Measurements from ENCODE around the gene LST1.

Gene LST1

GRCh38 chr6:31586008-31586407, at the start of gene LST1:
Gene LST1 (plus strand): TSS chr6:31586277. CDS start chr6:31587300, 1,023 bp downstream.
- no peak for DNase-seq (ENCODE audit: low read depth)

DNA sequence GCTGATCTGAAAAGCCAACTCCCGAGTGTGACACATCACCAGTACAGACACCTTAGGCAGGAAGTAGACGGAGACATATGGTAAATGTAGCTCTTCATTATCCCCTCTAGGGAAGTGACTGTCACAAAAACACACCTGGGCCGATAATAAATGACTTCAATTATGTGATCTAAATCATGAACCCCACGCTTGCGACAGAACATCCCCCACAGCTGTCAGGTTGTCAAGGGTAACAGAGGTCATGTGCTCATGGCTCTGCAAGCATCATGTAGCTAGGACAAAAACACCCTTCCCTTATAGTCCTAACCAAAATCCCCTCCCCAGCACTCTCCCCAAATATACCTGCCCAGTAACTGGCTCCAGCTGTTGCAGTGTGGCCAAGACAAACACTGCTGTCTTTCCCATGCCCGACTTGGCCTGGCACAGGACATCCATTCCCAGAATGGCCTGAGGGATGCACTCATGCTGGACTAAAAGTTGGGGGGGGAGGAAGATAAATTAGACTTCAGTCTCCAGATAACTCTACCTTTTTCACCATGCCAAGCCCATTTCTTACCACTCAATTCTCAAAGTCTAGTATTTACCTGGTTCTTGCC, 47.2 kb upstream of the LST1 start:
- no peak for DNase-seq (ENCODE audit: low read depth)

GRCh38 chr6:31540640-31541039, 45.4 kb upstream of the LST1 start:
- DNase-seq (ENCODE audit: low read depth), result no peak

DNA sequence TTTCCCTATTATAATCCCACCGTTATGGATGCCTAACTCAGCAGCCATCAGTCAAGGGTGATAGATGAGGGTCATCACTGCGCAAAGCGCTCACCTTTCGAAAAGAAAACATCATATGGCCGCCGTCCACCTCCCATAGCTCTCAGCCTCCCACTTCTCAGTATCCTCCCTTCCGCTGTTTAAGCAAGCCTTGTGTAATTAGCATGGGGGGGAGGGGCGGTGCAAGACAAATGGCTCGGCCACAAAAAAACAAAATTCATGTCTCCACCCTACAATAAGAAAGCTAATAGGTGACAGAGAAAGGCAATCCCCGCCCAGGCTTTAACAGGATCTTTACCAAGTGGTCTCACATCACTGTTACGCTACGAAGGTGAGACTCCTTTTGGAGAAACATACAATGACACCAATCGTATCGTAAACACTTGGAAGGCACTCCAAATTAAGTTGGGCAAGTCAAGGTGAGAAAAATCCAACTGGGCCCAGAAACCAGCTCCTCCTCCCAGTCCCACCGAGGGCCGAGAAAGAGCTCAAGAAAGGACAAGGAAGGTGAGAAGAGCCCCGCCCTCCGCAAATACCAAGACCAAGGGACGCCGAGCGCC, 44.9 kb upstream of the LST1 start:
- DNase-seq (ENCODE audit: low read depth), result peak; percentile 58

- DNase-seq (ENCODE audit: low read depth), result peak; percentile 91
Observed at GRCh38 chr6:31541658-31542521, 44.2 kb upstream of the LST1 start, which contains the start of gene DDX39B. Gene DDX39B (minus strand): TSS chr6:31542003. CDS start chr6:31540532, 1,471 bp downstream.

GRCh38 chr6:31543639-31544038, 42.4 kb upstream of the LST1 start:
- DNase-seq (ENCODE audit: low read depth), result no peak

DNA sequence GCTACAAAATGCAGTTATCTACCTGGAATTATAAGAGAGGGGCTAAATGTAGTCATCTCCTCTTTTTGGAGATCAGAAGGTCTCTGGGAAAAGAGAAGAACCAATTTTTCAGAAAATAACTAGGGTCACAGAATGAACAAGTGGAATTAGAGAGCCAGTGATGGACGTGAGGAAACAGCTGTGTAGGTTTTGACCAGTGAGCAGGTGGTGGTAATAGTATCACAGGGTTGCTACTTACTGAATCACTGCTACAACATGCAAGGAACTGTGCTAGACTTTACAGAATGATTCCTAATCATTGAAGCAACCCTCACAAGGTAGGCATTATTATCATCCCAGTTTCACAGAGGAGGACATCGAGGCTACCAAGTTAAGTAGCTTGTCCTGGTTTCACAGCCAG, 41.4 kb upstream of the LST1 start:
- DNase-seq (ENCODE audit: low read depth), result no peak

DNA sequence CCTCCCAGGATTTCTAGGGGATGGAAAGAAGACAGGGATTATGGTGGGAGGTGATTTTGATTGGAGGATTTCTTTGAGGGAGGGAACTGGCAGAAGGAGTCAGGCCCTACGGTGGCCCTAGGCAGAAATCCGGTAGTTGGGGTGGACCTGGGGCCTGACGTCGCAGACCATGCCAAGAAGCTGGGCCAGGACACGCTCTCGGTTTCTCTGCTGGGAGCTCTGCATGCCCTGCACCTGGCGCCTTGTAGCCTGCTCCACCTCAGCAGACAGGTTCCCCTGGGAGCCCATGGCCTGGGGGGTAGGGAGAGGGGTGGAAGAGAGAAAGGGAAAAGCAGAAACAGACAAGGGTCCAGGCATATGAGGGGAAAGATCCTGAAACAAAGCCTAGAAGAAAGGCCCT, 40.8 kb upstream of the LST1 start:
- DNase-seq (ENCODE audit: low read depth), result no peak

- peak; percentile 69 for DNase-seq (ENCODE audit: low read depth)
Observed at GRCh38 chr6:31546339-31546957, 39.6 kb upstream of the LST1 start, which contains the start of gene ATP6V1G2. Gene ATP6V1G2 (minus strand): TSS chr6:31546608. CDS start chr6:31546559, 49 bp downstream.

GRCh38 chr6:31546958-31547726, 38.9 kb upstream of the LST1 start, which contains the start of gene NFKBIL1:
Gene NFKBIL1 (plus strand): TSS chr6:31547608. CDS start chr6:31547695, 87 bp downstream.
- DNase-seq (ENCODE audit: low read depth), result peak; percentile 82

DNA sequence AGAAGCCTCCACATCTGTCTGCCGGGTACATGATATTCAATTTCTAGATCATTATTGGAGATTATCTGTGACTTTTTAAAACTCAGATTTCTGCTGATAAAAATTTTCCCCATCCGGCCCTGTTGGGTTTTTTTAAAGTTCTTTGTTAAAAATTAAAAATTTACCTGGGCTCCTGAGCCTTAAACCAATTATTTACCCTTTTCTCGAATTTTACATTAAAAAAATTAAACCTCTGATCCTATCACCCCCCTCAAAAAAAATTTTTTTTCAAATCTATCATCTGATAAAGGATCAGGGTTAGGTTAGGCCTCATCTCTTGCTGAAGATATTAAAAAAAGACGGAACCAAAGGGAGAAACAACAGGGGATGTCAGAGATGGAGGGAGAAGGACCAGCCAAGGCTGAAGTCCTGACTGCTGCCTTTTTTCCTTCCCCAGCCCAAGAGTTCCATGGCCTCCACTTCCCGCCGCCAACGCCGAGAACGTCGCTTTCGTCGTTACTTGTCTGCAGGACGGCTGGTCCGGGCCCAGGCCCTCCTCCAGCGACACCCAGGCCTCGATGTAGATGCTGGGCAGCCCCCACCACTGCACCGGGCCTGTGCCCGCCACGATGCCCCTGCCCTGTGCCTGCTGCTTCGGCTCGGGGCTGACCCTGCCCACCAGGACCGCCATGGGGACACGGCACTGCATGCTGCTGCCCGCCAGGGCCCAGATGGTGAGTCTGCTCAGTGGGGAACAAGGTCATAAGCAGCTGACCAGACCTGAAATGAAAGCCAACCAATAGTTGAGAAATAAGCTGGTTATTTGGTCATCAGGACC, 38.1 kb upstream of the LST1 start:
- no peak for DNase-seq (ENCODE audit: low read depth)

- DNase-seq (ENCODE audit: low read depth), result no peak
Observed at GRCh38 chr6:31548544-31548873, 37.6 kb upstream of the LST1 start.

- peak; percentile 45 for DNase-seq (ENCODE audit: low read depth)
Observed at GRCh38 chr6:31551371-31551770, 34.7 kb upstream of the LST1 start.

DNA sequence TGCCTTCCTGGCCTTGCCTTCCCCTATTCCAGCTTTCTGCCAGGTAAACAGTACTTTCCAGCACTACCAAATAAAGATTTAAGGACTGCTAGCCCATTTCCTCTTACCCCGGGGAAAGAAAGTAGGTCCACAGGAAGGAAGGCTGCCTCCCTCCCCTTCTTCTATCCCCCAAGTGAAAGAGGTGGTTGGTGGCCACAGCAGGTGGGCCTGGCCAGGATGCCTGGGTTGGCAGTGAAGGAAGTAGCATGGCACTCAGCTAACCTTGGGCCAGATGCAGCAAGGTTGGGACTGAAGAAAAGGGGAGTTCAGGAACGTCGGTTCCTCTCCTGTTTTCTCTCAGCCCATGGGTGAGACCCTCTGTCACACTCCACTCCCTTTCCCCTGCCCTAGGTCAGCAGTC, 29.8 kb upstream of the LST1 start:
- DNase-seq (ENCODE audit: low read depth), result no peak

GRCh38 chr6:31557443-31558317, 28.4 kb upstream of the LST1 start:
- no peak for DNase-seq (ENCODE audit: low read depth)

GRCh38 chr6:31558318-31558625, 27.8 kb upstream of the LST1 start:
- DNase-seq (ENCODE audit: low read depth), result no peak

GRCh38 chr6:31558631-31559500, 27.2 kb upstream of the LST1 start:
- DNase-seq (ENCODE audit: low read depth), result peak; percentile 50

GRCh38 chr6:31559606-31559957, 26.5 kb upstream of the LST1 start:
- no peak for DNase-seq (ENCODE audit: low read depth)

Data from activated T-helper 1 cell treated with Interleukin-2 at 50 U/mL for 16 hours (primary cell).